Psoas muscle (tissue), 8 donors: ENCODE measurements around the gene MSH2. TPM values are rescaled to one million over a fixed set of nuclear protein-coding genes. Genes with fewer than 3 reads are reported as not detected.

ENCODE experiments used
- ATAC-seq, 4 donors: fragments of 200-7000 bp; cut with Tn5 transposase; one replicate each; pipeline ENCODE4 v1.9.1; 2020; ENCODE audit warnings: moderate library complexity in 3 of 4, mild to moderate bottlenecking in 2 of 4
- DNase-seq, 2 donors: peaks; one replicate each; pipeline ENCODE4 v3.0.0-alpha.2; 2020
- H3K27ac ChIP-seq: fragments of 200-600 bp; one replicate; pipeline ENCODE4 v1.8.0; 2022
- H3K27me3 ChIP-seq, 3 donors: fragments of 200-600 bp in 1 of 3; one replicate each; pipeline versions ENCODE4 v1.6.1 to v1.8.0; 2013 to 2022; ENCODE audit warnings: low read length in 2 of 3, mild to moderate bottlenecking in 2 of 3, moderate library complexity in 1 of 3; ENCODE audit not compliant: insufficient read depth in 3 of 3
- H3K36me3 ChIP-seq, 2 donors: fragments of 200-600 bp in 1 of 2; one replicate each; pipeline versions ENCODE4 v1.6.1 to v1.8.0; 2013 to 2022; ENCODE audit warnings: low read depth in 1 of 2, mild to moderate bottlenecking in 1 of 2, moderate library complexity in 1 of 2; ENCODE audit not compliant: insufficient read depth in 1 of 2
- H3K4me1 ChIP-seq: fragments of 200-600 bp; one replicate; pipeline ENCODE4 v1.8.0; 2022
- H3K4me3 ChIP-seq: fragments of 200-600 bp; one replicate; pipeline ENCODE4 v1.8.0; 2022; ENCODE audit warnings: mild to moderate bottlenecking
- H3K9me3 ChIP-seq: fragments of 200-600 bp; one replicate; pipeline ENCODE4 v1.8.0; 2022
- CTCF ChIP-seq: fragments of 200-600 bp; IDR thresholded peaks from one replicate; pipeline ENCODE4 v1.8.0; 2022; ENCODE audit warnings: antibody characterized with exemption
- WGBS, 3 donors: extraction: QIAGEN DNeasy Blood & Tissue Kit; methylation state at CpG; one replicate each; pipeline versions ENCODE4 v1.1.6 to v1.1.7; 2013; 5-methylcytosine and 5-hydroxymethylcytosine counted together
- intact Hi-C, 2 donors: fragments of 100-400 bp; cut with DNase I; formaldehyde crosslinking; loops; one replicate each; pipeline versions ENCODE4 v1.11.0 to v1.14.2; 2022
- polyA plus RNA-seq, 3 donors: library from polyadenylated mRNA; stranded (reverse); fragments of 200-250 nt; gene quantifications; one replicate each; pipeline ENCODE4 v1.2.3, GENCODE V29; 2013
- total RNA-seq, 4 donors: library from RNA; stranded (reverse); fragmentation: NEBNext Ultra II Directional in 2 of 4; extraction: Animal tissue kit (Norgen Biotek cat#: 25700) in 2 of 4; gene quantifications; one replicate each; pipeline versions ENCODE4 v1.2.1 to v1.2.4, GENCODE V29; 2021 to 2023
- donor health status: healthy with polysubstance abuse.
- donor health status: DM: no; HTN: no; CAD: no; lungs with moderate emphysema.
- donor health status: Bipolar disorder and iron deficiency.
- donor health status: healthy.
- donor health status: DM: yes; HTN: yes; CAD: no.
- donor health status: DM: no; HTN: no; CAD: no.
- donor health status: DM: no; HTN: no; CAD: no.
- donor health status: DM: yes; HTN: yes; CAD: no.

The MSH2 gene
- total and polyA plus RNA-seq, 7 donors: 3.2 to 10.8 (median 7.6) TPM

- 63 to 73% (median 67%) methylated on average over 5 of the region's 5 CpGs for WGBS, 3 donors
- Histone ChIP-seq H3K9me3 (no peaks in the 10 kb centered on the region), H3K4me3 (no peak overlapping the region), H3K27ac (no peak overlapping the region), H3K27me3 (no peaks in the 10 kb centered on the region), H3K4me1 (no peaks in the 10 kb centered on the region), H3K36me3 (no peaks in the 10 kb centered on the region)
- intact Hi-C loops: no loop called here
- TF ChIP-seq CTCF: no peak
- DNase-seq (no peak), ATAC-seq (no peak)
Measured at GRCh38 chr2:47506436-47506835, 103.5 kb downstream of the MSH2 start.

DNA sequence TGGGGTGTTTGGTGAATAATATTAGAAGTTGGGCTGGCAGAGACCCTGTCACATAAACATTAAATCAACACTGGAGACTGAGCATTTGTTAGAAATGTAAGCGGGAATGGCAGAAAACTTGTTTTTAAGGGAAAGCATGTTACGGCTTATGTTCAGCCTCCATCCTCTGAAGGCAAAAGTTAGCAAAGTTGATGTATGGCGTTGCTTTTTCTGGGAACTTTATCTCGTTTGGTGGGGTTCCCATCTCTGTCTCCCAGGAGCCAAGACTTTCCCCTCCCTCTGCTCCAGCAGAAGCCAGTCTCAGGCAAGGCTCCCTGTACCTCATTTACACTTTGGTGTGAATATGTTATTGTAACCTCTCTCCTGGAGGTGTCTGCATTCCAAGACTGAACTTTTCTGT lies 105.1 kb downstream of the MSH2 start:
- intact Hi-C loops: no loop called here
- ATAC-seq: no peak
- WGBS, 3 donors: 74 to 80% (median 78%) methylated on average over 4 of the region's 4 CpGs

DNA sequence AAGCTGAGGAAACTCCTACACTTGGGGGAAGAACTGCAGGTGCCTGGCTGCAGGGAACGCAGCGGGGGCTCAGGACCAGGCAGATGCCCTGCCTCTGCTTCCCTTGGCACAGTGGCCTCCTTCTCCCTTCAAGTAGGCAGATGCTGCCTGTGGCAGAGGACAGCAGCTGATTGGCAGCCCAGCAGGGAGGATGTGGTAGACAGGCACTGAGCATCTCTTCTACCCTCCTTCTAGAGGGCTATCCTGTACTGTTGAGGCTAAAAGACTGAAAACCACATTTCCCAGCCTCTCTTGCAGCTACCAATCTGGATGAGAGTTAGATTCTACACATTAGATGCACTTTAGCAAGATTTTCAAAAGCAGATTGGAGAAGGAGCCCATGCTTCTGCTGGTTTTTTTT lies 105.7 kb downstream of the MSH2 start:
- no peaks in the 10 kb centered on the region for H3K27me3 ChIP-seq
- H3K4me3 ChIP-seq: no peak overlapping the region
- no peaks in the 10 kb centered on the region for H3K36me3 ChIP-seq
- no peak overlapping the region for H3K27ac ChIP-seq
- TF ChIP-seq CTCF: no peak
- intact Hi-C loops: no loop called here
- H3K4me1 ChIP-seq: no peaks in the 10 kb centered on the region
- no peak for DNase-seq
- ATAC-seq: no peak
- 87 to 96% (median 91%) methylated on average over 2 of the region's 2 CpGs for WGBS, 3 donors
- no peaks in the 10 kb centered on the region for H3K9me3 ChIP-seq

More for the DNA sequence above, 105.1 kb downstream of the MSH2 start:
- H3K4me1 ChIP-seq: no peaks in the 10 kb centered on the region
- no peaks in the 10 kb centered on the region for H3K27me3 ChIP-seq
- no peak for TF ChIP-seq CTCF
- H3K36me3 ChIP-seq: no peaks in the 10 kb centered on the region
- H3K27ac ChIP-seq: no peak overlapping the region
- no peaks in the 10 kb centered on the region for H3K9me3 ChIP-seq
- H3K4me3 ChIP-seq: no peak overlapping the region
- no peak for DNase-seq

DNA sequence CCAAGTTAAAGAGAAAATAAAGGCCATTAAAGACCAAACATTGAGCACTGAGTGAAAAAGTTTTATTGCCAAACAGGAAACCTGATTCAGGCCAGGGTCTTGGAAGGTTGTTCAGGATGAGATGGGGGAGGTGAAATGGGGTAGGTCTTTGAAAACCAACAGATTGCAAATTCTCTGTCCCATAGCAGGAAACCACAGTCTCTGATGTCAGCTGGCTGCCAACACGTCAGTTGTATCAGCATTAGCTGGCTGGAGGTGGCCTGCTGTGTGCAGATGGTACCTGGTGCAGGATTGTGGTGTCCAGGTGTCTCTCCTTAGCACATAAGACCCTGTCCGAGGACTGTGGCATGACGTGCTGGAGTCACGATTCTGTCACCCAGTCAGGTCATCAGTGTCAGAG lies 106.3 kb downstream of the MSH2 start:
- no peaks in the 10 kb centered on the region for H3K36me3 ChIP-seq
- no peak for TF ChIP-seq CTCF
- intact Hi-C loops: no loop called here
- H3K4me1 ChIP-seq: no peaks in the 10 kb centered on the region
- no peak overlapping the region for H3K4me3 ChIP-seq
- ATAC-seq (no peak), DNase-seq (no peak)
- H3K9me3 ChIP-seq: no peaks in the 10 kb centered on the region
- H3K27me3 ChIP-seq: no peaks in the 10 kb centered on the region
- WGBS, 3 donors: 73 to 85% (median 78%) methylated on average over 4 of the region's 4 CpGs
- no peak overlapping the region for H3K27ac ChIP-seq

GRCh38 chr2:47509821-47510385 lies 106.9 kb downstream of the MSH2 start:
- 79 to 96% (median 90%) methylated on average over 6 of the region's 6 CpGs for WGBS, 3 donors
- Histone ChIP-seq H3K4me1 (no peaks in the 10 kb centered on the region), H3K4me3 (no peak overlapping the region), H3K36me3 (no peaks in the 10 kb centered on the region), H3K27ac (no peak overlapping the region), H3K9me3 (no peaks in the 10 kb centered on the region), H3K27me3 (no peaks in the 10 kb centered on the region)
- no peak for DNase-seq
- TF ChIP-seq CTCF: no peak
- no peak for ATAC-seq
- intact Hi-C loops: no loop called here
